ENCODE data around the gene IL6R.

- TF ChIP-seq EZH2 (IDR thresholded peaks at IDR 0.05) (no peak), POLR2AphosphoS5 (IDR thresholded peaks at IDR 0.05; ENCODE audit: borderline replicate concordance, low read depth, low read length) (no peak), FOXP2 (optimal IDR thresholded peaks at IDR 0.05; ENCODE audit: control extremely low read depth, extremely low read length, insufficient read depth) (no peak)
Measured at GRCh38 chr1:154358519-154358918, 46.6 kb upstream of the IL6R start.

All from SK-N-MC (cell line).